ENCODE data around the gene RGS12. TPM values are rescaled to one million over a fixed set of nuclear protein-coding genes. Genes with fewer than 3 reads are reported as not detected.

RGS12 gene
- total RNA-seq, 1 experiment from 2014 or later, result 16.9 TPM

DNA sequence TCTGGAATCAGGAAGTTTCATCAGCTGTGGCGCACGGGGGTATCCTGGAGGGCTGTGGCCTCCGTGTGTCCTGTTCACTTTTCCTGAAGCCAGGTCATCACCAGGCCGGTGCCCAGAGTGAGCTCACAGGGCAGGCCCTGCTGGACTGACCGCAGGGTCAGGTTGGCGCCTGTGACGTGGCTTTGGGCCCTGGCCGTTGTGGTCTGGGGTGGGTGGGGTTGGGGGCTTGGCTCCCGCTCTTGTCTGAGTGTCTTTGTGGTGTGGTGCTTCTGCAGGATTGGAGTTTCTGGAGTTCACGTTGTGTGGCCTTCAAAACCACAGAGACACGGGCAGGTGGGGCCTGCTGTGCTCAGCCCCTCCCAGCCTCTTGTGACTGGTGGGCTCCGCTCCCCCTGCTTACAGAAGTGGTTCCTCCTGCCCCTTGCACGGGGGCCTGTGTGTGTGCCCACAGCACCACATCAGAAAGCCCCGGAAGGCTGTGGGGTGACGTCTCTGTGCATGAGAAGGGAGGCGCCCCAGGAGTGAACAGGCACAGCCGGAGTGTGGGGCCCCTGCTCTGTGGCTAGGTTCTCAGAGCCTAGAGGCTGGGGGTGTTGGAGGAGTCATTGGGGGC is 9.5 kb downstream of the RGS12 start:
- Histone ChIP-seq H3T11ph (ENCODE audit: low read length) (no peak overlapping the region), H3K4me1 (ENCODE audit: insufficient read depth, low read length) (no peaks in the 10 kb centered on the region), H3K56ac (ENCODE audit: insufficient read length, low read depth, low read length) (no peak overlapping the region), H4K5ac (ENCODE audit: insufficient read length, low read depth, low read length) (no peak overlapping the region), H3K14ac (ENCODE audit: insufficient read depth, low read length) (peak overlapping the region; percentile 41; the same call in 1 of the 2 replicates), H2BK20ac (ENCODE audit: low read depth, low read length, poor library complexity, severe bottlenecking) (no peak overlapping the region), H2BK12ac (ENCODE audit: insufficient read length, low read depth, low read length) (no peak overlapping the region), H2BK5ac (ENCODE audit: insufficient read length, low read length) (no peak overlapping the region), H3K9ac (ENCODE audit: extremely low read depth, insufficient read length, low read length) (no peak overlapping the region), H4K8ac (replicated peaks; ENCODE audit: insufficient read length, low read depth, low read length) (no peak overlapping the region), H3K79me2 (ENCODE audit: insufficient read depth, low read length) (no peaks in the 10 kb centered on the region), H3K18ac (ENCODE audit: insufficient read length, low read depth, low read length) (no peak overlapping the region), H3K9me3 (ENCODE audit: control insufficient read depth, low read depth, low read length) (no peaks in the 10 kb centered on the region), H3K23me2 (ENCODE audit: insufficient read length, low read depth, low read length, poor library complexity, severe bottlenecking) (no peaks in the 10 kb centered on the region), H2AK5ac (ENCODE audit: insufficient read length, low read length) (no peak overlapping the region), H3K79me1 (ENCODE audit: insufficient read depth, low read depth, low read length, poor library complexity, severe bottlenecking) (no peaks in the 10 kb centered on the region), H2BK120ac (ENCODE audit: low read depth, low read length, poor library complexity, severe bottlenecking) (no peak overlapping the region), H3K23ac (ENCODE audit: insufficient read length, low read depth, low read length) (no peak overlapping the region), H3K4me2 (ENCODE audit: insufficient read depth, insufficient read length, low read length) (no peak overlapping the region), H3K27me3 (ENCODE audit: insufficient read depth, low read length) (no peaks in the 10 kb centered on the region), H3K27ac (ENCODE audit: insufficient read length, low read depth, low read length) (no peak overlapping the region), H4K91ac (ENCODE audit: insufficient read length, low read depth, low read length) (no peak overlapping the region), H3K4ac (ENCODE audit: low read depth, low read length) (no peak overlapping the region), H2BK15ac (ENCODE audit: low read depth, low read length) (no peak overlapping the region), H4K20me1 (ENCODE audit: control insufficient read depth, insufficient read depth, insufficient read length) (peaks cover 3% of the 10 kb centered on the region), H2AFZ (ENCODE audit: low read length) (no peak overlapping the region)
- no CpG with 5 or more reads among the region's 17 CpGs for WGBS (ENCODE audit: extremely low coverage, insufficient read length, low lambda C conversion rate)
- H3K36me3 Mint-ChIP-seq (ENCODE audit: insufficient read depth in 1 of 3, low read depth in 3 of 3), result no peaks in the 10 kb centered on the region
- H3K27ac Mint-ChIP-seq, result peak overlapping the region in 1 of 3 experiments; percentile 5; a peak in 1 of 7 replicates
- H3K4me1 Mint-ChIP-seq, result peaks cover 43 to 64% of the 10 kb centered on the region in 2 experiments
- no peak for DNase-seq
- peaks cover 2% of the 10 kb centered on the region; the same call in 1 of the 2 replicates for H3K27me3 Mint-ChIP-seq (ENCODE audit: low read depth)
- TF ChIP-seq, protein P1, sequence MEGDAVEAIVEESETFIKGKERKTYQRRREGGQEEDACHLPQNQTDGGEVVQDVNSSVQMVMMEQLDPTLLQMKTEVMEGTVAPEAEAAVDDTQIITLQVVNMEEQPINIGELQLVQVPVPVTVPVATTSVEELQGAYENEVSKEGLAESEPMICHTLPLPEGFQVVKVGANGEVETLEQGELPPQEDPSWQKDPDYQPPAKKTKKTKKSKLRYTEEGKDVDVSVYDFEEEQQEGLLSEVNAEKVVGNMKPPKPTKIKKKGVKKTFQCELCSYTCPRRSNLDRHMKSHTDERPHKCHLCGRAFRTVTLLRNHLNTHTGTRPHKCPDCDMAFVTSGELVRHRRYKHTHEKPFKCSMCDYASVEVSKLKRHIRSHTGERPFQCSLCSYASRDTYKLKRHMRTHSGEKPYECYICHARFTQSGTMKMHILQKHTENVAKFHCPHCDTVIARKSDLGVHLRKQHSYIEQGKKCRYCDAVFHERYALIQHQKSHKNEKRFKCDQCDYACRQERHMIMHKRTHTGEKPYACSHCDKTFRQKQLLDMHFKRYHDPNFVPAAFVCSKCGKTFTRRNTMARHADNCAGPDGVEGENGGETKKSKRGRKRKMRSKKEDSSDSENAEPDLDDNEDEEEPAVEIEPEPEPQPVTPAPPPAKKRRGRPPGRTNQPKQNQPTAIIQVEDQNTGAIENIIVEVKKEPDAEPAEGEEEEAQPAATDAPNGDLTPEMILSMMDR (conservative IDR thresholded peaks at IDR 0.05), result no peak
- H3K9me3 Mint-ChIP-seq, result no peaks in the 10 kb centered on the region
- no peak overlapping the region for H3K4me3 Mint-ChIP-seq

Data from H9 (cell line).